GM21825 (cell line): Measurements from ENCODE around the gene SMIM14.
"Not testable (repeated sequence)": the region's sequence is repeated elsewhere in the genome, so short reads cannot be mapped to it uniquely, and the experiment has no call there.

Source experiments
- ATAC-seq: cut with Tn5 transposase; IDR thresholded peaks from one replicate; pipeline ENCODE4 v1.9.1; 2021; ENCODE audit warnings: mild to moderate bottlenecking, moderate library complexity; ENCODE audit not compliant: unreplicated experiment

Gene SMIM14

DNA sequence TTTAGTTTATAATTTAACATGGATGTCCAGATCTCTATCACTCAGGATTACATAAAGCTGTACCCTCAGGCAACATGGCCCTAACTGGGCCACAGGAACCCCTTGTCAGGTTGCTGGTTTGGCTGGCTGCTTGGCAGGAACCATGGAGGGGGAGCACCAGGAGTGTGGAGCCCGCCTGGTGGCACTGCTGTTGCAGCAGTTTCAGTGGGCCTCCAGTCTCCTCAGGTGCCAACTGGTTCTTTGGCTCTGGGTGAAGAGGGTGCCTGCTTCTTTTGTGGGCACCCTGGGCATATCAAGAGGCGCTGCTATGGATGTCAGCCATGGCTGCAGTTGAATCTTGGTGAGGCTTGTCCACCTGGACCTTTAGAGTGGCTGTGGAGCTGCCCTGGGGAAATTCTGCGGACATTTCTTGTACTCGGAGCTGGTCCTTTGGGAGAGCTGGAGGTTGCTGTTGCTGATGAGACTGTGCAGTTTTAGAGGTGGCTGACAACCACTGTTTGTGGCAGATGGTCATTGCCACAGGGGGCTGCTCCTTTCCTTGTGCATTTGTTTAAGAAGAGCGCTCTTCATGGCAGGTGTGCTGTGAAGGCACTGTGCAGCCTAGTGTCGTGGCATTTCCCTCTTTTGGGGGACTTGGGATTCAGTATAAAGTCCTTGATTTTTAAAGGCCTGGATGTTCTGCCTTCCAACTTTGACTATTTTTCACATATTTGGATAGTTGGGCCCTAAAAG, 10.3 kb upstream of the SMIM14 start:
- ATAC-seq: no peak

DNA sequence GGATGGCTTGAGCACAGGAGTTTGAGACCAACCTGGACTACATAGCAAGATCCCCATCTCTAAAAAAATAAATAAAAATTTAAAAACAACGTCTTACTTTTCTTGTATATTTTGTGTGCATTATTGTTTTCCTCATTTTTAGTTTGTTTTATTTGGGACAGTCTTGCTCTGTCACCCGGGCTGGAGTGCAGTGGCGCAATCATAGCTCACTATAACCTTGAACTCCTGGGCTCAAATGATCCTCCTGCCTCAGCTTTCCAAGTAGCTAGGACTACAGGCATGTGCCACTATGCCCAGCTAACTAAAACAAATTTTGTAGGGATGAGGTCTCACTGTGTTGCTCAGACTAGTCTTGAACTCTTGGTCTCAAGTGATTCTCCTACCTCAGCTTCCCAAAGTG, 9.5 kb upstream of the SMIM14 start:
- no peak for ATAC-seq

DNA sequence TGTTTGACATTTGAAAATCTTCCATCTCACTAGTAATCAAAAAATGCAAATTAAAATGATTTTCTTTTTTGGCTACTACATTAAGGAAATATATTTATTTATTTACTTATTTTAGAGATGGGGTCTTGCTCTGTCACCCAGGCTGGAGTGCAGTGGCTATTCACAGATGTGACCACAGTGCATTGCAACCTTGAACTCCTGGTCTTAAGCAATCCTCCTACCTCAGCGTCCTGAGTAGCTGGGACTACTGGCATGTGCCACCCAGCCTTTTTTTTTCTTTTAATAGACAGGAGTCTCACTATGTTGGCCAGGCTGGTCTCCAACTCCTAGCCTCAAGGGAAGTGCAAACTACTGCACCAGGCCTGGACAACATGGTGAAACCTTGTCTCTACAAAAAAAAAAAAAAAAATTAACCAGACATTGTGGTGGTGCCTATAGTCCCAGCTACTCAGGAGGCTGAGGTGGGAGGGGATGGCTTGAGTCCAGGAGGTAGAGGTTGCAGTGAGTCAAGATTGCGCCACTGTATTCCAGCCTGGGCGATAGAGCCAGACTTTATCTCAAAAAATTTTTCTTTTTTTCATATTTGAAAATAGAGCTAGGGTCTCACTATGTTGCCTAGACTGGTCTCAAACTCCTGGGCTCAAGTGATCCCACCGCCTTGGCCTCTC, 4.4 kb upstream of the SMIM14 start:
- ATAC-seq: no peak

DNA sequence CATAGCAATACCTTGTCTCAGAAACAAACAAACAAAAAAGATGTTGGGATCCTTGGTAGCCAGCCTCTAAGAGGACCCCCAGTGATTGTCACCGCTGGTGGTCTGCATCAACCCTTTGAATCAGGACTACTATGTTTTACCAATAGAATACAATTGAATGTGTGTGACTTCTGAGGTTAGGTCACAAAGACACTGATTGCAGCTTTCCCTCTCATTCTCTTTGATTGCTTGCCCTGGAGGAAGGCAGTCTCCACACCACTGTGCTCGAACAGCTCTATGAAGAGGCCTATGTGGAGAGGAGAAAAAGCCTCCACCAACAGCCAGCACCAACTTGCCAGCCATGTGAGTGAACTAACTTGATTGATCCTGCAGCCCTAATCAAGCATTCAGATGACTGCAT, 2.8 kb upstream of the SMIM14 start:
- no peak for ATAC-seq

DNA sequence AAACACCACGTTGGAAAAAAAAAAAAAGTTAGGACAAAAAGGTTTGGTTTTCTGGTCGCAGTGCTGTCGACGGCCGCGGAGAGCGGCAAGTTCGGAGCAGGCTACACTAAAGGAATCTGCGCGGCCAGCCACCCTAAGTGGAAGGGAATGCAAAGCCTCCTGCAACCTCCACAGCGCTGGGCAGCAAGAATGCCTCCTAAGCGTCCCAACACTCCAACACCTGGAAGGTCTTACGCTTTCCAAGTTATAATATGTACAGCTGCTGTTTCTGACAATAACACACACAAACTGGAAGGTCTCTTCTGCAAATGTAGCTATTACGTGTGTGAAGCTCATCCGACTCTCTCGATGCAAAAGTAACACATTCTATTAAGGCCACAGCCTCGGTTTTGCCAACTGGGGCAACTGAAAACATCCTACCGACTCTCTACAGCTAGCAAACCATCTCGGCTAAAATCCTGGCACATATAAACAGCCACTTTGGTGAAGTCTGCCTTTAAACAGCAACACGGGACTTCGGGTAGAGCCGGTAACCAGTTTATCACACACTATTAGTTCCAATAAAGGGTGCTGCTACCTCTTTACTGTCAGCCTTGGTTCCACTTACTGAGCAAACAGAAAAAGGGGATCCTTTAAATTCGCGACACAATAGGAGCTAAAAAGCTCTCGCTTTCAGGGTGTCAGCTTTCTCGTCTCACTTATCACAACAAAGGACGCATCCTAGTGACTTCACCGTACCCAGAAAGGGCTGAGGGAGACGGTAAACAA, 895 bp downstream of the SMIM14 start:
- ATAC-seq: peak; percentile 12

DNA sequence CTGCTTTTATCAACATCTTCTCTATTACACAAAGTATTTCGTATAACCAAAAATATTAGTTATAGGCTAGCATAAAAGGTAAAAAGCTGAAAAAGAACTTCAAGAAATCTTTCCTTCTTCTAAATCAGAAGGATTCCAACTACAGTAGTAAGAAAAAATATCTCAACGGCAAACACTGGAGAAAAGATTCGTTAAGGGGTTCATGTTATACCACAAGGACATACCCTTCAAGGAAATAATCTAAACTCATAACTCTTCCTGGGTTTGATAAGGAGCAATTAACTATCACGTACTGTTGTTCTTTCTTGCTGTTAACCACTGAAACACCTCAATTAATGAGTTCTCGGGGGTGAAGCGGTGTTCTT, 1.5 kb downstream of the SMIM14 start:
- no peak for ATAC-seq

DNA sequence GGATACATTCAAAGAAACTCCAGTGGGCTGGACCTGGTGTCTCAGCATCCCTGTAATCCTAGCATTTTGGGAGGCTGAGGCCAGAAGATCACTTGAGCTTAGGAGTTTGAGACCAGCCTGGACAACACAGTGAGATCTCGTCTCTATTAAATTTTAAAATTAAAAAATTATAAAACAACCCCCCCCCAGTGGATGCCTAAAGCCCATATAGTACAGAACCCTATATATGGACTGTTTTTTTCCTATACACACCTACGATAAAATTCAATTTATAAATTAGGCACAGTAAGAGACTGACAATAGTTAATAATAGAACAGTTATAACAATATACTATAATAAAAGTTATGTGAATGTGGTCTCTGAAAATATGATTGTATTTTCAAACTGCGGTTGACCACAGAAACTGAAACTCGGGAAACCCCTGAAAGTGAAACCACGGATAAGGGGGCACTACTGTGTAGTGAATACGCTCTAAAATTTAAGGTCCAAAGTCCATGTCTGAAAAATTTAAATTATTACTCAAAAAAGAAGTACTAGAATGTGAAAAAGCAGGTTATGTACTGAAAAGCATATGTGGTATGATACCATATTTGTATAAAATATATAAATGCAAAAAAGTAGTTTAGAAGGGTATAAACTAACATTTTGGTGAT, 2.0 kb downstream of the SMIM14 start:
- no peak for ATAC-seq

DNA sequence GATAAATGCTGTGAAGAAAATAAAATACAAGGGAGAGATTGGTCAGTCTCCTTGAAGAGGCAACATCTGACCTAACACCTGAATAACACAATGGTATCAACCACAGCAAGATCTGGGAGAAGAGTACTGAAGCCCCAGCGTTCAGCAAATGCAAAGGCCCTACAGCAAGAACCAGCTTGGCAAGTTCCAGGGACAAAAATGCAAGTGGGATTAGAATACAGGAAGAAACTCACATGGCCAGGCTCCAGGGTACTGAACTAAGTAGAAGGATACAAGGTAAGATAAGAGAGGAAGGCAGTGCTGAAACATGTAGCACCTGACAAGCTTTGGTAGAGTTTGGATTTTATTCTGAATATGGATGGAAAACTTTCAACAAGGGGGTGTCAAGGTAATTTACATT, 3.6 kb downstream of the SMIM14 start:
- ATAC-seq: no peak

DNA sequence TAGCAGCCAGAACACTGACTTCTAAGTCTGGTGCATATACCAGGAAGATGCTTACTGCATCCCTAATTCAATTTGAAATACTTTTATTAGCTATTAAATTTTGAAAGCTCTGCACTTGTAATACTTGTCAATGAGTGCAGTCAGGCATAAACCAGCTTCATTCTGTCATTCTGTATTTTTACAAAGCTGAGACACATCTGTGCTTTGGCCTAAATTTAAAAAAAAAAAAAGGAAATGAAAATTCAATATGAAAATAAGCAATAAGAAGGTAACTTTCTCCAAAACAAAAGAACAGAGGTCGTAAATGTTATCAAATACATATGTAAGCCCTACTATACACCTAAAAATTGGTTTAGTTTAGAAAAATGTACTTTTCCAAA, 7.0 kb downstream of the SMIM14 start:
- peak; percentile 55 for ATAC-seq

DNA sequence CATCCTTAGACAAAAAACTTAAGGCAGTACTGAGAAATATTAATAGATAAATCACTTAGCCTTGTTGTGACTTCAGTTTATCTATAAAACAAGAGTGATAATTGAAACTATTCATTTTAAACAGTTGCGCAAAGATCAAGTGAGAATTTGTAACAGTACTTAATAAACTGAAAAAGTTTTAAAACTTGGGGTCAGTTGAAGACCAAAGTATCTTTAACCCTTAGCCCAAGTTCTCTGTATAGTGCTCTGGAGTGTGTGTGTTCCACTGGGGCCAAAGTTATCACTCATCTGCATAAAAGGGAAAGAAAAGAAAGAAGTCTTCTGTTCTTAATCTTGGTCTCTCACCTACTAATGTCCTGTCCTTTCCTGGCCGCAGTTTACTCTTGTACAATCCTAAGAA, 11.3 kb downstream of the SMIM14 start:
- no peak for ATAC-seq

DNA sequence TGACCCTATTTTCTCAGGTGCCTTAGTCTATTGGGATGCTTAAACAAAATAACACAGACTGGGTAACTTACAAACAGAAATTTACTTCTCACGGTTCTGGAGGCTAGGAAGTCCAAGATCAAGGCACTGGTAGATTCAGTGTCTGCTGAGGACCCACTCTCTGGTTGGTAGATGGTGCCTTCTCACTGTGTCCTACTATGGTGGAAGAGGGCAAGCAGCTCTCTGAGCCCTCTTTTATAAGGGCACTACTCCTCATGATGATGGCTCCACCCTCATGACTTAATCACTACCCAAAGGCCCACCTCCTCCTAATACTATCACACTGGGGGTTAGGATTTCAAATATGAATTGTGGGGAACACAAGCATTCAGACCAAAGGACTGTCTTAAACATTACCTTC, 11.8 kb downstream of the SMIM14 start:
- ATAC-seq: no peak

DNA sequence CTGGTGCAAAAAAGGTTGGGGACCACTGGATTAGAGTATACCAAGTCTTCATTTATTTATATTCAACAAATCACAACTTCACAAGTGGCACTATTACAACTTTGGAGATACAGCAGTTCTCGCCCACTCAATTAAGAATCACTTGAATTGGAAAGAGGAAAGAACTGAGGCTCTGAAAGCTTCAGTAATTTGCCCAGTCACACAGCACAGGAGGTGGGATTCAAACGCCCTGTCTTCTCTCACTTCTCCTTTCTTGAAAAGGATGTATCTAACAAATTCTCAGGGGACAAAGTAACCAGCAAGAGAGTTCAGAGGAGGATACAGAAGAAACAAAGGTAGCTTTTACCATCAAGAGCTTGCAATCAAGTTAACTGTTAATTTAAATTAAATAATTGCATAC, 12.4 kb downstream of the SMIM14 start:
- ATAC-seq: peak; percentile 63

DNA sequence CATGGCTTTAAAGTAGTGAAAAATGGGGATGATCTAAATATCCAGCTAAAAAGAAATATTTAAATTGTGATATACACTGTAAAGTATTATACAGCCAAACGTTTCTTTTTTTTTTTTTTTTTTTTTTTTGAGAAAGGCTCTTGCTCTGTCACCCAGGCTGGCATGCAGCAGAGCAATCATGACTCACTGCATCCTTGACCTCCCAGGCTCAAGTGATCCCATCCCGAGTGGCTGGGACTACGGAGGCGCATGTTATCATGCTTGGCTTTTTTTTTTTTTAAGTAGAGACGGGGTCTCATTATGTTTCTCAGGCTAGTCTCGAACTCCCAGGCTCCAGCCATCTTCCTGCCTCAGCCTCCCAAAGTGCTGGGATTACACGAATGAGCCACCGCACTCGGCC, 17.1 kb downstream of the SMIM14 start:
- no peak for ATAC-seq

DNA sequence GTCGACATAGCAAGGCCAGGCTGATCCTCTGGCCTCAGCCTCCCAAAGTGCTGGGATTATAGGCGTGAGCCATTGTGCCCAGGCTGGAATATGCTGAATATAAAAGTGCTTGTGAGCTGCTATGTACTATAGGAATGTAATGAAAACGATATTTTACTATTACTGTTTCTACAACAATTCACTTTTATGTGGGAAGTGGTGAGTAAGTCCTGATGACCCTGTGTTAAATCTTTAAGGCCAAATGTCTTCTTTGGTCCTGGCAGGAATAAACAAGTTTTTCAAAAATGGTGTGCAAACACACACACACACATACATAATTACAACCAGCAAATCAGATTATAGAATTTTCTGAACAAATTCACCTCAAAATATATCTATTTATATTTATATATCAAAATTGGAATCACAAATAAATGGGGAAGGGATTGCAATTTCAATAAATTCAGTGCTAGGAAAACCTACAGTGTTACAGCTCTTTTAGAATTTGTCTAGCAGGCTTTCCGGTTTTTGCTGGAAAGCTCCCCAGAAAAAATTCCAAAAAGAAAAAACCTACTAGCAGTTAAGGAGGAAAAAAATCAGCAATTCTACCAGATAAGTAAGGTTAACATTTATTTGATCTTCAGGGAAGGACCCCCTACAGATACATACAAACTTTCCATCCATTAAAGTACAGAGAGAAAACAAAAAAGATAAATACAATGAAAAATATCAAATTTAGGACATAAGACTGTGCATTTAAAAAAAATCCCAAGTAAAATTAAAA, 17.9 kb downstream of the SMIM14 start:
- ATAC-seq: no peak

DNA sequence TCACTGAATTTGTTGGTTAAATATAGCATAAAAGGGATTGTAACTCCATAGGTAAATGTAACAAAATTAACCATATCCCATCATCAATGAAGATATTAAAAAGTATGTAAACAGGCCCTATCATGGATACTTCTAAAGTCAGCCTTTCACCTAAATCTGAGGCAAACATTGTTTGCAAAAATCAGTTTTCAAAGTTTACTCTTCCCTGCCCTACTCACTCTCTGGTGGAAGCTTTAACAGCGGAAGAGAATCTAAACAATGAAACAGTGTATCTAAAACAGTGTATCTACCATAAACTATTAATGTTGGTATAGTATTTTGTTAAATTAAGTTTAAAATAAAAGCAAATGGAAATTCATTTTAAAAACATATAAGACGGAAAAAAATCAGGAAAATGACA, 21.1 kb downstream of the SMIM14 start:
- ATAC-seq: no peak

DNA sequence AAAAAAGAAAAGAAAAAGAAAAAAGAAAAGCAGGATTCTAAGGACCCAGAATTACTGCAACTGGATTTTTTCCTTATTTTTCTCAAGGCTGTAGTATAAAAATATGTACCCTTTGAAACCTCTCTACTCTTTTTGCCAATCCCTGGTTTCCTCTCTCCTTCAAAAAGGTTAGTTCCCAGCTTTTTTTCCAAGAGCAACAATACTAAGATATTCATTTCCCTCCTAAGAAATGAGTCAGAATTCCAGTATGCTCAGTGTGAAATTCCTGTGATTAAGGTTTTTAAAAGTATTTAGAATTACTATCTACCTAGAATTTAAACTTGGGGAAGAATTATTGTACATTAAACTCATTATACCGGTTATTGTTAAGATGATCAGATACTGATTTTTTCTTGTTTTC, 22.0 kb downstream of the SMIM14 start:
- ATAC-seq: no peak

DNA sequence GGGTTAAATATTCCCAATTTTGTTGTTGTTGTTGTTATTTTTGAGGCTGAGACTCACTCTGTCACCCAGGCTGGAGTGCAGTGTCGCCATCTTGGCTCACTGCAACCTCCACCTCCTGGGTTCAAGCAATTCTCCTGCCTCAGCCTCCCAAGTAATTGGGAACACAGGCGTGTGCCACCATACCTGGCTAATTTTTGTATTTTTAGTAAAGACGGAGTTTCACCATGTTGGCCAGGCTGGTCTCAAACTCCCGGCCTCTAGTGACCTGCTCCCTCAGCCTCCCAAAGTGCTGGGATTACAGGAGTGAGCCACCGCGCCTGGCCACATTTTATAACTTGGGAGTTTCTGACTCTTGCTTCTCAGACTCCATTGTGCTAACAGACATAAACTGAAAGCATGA, 22.6 kb downstream of the SMIM14 start:
- not testable (repeated sequence) for ATAC-seq

DNA sequence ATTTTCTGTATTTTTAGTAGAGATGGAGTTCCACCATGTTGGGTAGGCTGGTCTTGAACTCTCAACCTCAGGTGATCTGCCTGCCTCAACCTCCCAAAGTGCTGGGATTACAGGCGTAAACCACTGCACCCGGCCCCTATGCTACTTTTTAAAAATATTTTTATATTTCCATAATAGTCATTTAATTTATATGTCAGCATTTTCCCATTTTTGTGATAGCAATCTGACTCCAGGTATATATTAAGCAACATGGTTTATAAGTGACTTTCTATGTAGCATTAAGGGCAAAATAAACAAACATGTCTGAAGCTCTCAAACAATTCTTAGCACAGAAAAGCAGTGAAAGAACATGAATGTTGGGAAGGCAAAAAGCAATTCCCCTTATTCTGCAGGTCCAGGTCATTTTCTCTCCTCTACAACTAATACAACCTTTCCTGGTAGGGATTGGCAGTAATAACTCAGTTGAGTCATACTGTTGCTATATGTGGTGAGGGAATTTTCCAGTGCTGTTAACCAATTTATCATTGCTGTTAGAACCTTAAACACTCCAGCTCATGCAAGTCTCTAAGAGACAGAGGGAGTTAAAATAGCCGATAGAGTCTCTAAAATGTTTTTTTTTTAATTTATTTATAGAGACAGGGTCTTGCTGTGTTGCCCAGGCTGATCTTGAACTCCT, 24.0 kb downstream of the SMIM14 start:
- ATAC-seq: no peak

DNA sequence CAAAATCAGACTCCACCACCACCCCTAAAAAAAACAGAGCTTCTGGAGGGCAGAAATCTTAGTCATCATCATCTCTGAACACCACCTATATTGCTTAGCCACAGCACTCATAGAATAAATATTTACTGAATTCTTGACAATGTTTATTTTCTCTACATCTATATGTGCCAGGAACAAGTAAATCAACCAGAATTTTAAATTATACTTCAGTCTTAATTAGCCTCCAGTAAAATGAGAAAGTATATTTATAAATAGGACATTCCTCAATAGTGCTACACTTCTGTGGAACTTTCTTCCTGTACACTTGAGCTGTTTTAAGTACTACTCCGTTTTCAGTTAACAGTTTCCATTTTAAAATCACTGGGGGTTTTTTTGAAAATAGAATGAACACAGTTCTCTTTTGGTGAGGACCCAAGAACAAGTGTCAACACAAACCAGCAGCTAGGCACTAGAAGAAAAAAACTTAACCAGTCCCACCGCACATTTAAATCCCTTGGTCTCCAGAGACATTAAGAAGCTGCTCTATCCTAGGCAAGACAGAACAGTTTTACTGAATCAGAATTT, 25.5 kb downstream of the SMIM14 start:
- ATAC-seq: peak; percentile 39

DNA sequence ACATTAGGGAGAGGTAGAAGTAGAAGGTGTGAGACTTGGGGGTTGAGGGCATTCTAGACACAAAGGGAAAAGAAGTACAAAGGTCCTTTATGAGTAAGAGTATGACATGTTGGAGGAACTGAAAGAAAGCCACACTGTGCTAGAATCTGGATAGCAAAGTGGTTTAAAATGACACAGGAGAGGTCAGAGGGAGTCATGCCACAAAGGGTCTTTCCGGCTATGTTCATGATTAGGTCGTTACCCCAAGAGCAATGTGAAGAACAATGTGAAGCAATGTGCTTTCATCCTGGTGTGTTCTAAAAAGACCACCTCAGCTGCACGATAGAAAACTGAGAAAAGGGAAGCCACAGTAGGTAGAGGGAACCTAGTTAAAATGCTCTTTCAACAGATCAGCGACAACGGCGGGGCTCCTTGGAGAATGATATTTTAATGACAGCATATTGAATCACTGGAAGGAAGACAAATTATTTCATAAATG, 29.2 kb downstream of the SMIM14 start:
- ATAC-seq: peak; percentile 84
